Measurements from ENCODE around the gene MYBBP1A.

MYBBP1A gene

GRCh38 chr17:4534928-4535666 lies 20.1 kb downstream of the MYBBP1A start:
- Histone ChIP-seq H3K27me3 (ENCODE audit: insufficient read depth, low read depth) (peaks cover 13% of the 10 kb centered on the region; the same call in 1 of the 2 replicates), H2AFZ (ENCODE audit: low read depth) (no peak overlapping the region), H3K4me1 (ENCODE audit: low read depth, poor library complexity, severe bottlenecking) (no peaks in the 10 kb centered on the region), H3K36me3 (ENCODE audit: insufficient read depth) (no peaks in the 10 kb centered on the region), H4K20me1 (ENCODE audit: insufficient read depth) (no peaks in the 10 kb centered on the region), H3K9ac (no peak overlapping the region), H3K27ac (no peak overlapping the region), H3K79me2 (ENCODE audit: insufficient read depth, low read depth) (no peaks in the 10 kb centered on the region), H3K4me3 (IDR thresholded peaks at IDR 0.05; ENCODE audit: insufficient read depth, low read depth, low read length) (no peak overlapping the region), H3K4me2 (no peak overlapping the region)
- TF ChIP-seq CTCF (conservative IDR thresholded peaks at IDR 0.05; ENCODE audit: low read depth, low read length) = no peak

GRCh38 chr17:4534515-4534914 lies 20.7 kb downstream of the MYBBP1A start:
- no peak overlapping the region for H3K27ac ChIP-seq

GRCh38 chr17:4533523-4534504 lies 21.4 kb downstream of the MYBBP1A start:
- Histone ChIP-seq H2AFZ (ENCODE audit: low read depth) (no peak overlapping the region), H3K4me3 (IDR thresholded peaks at IDR 0.05; ENCODE audit: insufficient read depth, low read depth, low read length) (no peak overlapping the region), H3K79me2 (ENCODE audit: insufficient read depth, low read depth) (no peaks in the 10 kb centered on the region), H3K4me2 (no peak overlapping the region), H3K9ac (no peak overlapping the region), H3K27ac (no peak overlapping the region), H4K20me1 (ENCODE audit: insufficient read depth) (no peaks in the 10 kb centered on the region), H3K36me3 (ENCODE audit: insufficient read depth) (no peaks in the 10 kb centered on the region), H3K4me1 (ENCODE audit: low read depth, poor library complexity, severe bottlenecking) (no peaks in the 10 kb centered on the region), H3K27me3 (ENCODE audit: insufficient read depth, low read depth) (peaks cover 14% of the 10 kb centered on the region; the same call in 1 of the 2 replicates)
- no peak for TF ChIP-seq CTCF (conservative IDR thresholded peaks at IDR 0.05; ENCODE audit: low read depth, low read length)

More at GRCh38 chr17:4534515-4534914, 20.7 kb downstream of the MYBBP1A start:
- no peak for TF ChIP-seq CTCF (conservative IDR thresholded peaks at IDR 0.05; ENCODE audit: low read depth, low read length)
- no peaks in the 10 kb centered on the region for H3K79me2 ChIP-seq (ENCODE audit: insufficient read depth, low read depth)
- H3K9ac ChIP-seq = no peak overlapping the region
- H3K36me3 ChIP-seq (ENCODE audit: insufficient read depth) = no peaks in the 10 kb centered on the region
- H4K20me1 ChIP-seq (ENCODE audit: insufficient read depth) = no peaks in the 10 kb centered on the region
- H3K4me2 ChIP-seq = no peak overlapping the region
- no peak overlapping the region for H2AFZ ChIP-seq (ENCODE audit: low read depth)
- no peak overlapping the region for H3K4me3 ChIP-seq (IDR thresholded peaks at IDR 0.05; ENCODE audit: insufficient read depth, low read depth, low read length)
- H3K27me3 ChIP-seq (ENCODE audit: insufficient read depth, low read depth) = peaks cover 14% of the 10 kb centered on the region; the same call in 1 of the 2 replicates
- H3K4me1 ChIP-seq (ENCODE audit: low read depth, poor library complexity, severe bottlenecking) = no peaks in the 10 kb centered on the region

GRCh38 chr17:4532860-4533522 lies 22.2 kb downstream of the MYBBP1A start:
- Histone ChIP-seq H4K20me1 (ENCODE audit: insufficient read depth) (no peaks in the 10 kb centered on the region), H3K36me3 (ENCODE audit: insufficient read depth) (no peaks in the 10 kb centered on the region), H3K9ac (no peak overlapping the region), H3K4me2 (no peak overlapping the region), H3K27me3 (ENCODE audit: insufficient read depth, low read depth) (peaks cover 14% of the 10 kb centered on the region; the same call in 1 of the 2 replicates), H3K4me3 (IDR thresholded peaks at IDR 0.05; ENCODE audit: insufficient read depth, low read depth, low read length) (no peak overlapping the region), H2AFZ (ENCODE audit: low read depth) (no peak overlapping the region), H3K4me1 (ENCODE audit: low read depth, poor library complexity, severe bottlenecking) (no peaks in the 10 kb centered on the region), H3K27ac (no peak overlapping the region), H3K79me2 (ENCODE audit: insufficient read depth, low read depth) (no peaks in the 10 kb centered on the region)
- TF ChIP-seq CTCF (conservative IDR thresholded peaks at IDR 0.05; ENCODE audit: low read depth, low read length) = no peak

Data from KMS-11 (cell line).